HepG2 (cell line): ENCODE results near the gene SLCO2B1. TPM values are rescaled to one million over a fixed set of nuclear protein-coding genes. Genes with fewer than 3 reads are reported as not detected.
A peak's percentile ranks its signal among the peaks of the same experiment; 100 is the strongest.

Experiments
- BCL6 ChIP-seq: IDR thresholded peaks from 2 replicates; pipeline ENCODE4 v1.6.1; 2016; ENCODE audit warnings: missing genetic modification reagents, missing compliant biosample characterization
- CTCF ChIP-seq: sonication (generic); formaldehyde crosslinking; IDR thresholded peaks from 2 replicates; pipeline ENCODE4 v1.5.0; 2020; ENCODE audit warnings: mild to moderate bottlenecking, missing genetic modification reagents, moderate library complexity
- IRF1 ChIP-seq: sonication (generic); formaldehyde crosslinking; IDR thresholded peaks from 2 replicates; pipeline ENCODE4 v1.4.0; 2020; ENCODE audit warnings: low read depth, mild to moderate bottlenecking, missing genetic modification reagents
- PAX8 ChIP-seq: sonication (generic); formaldehyde crosslinking; IDR thresholded peaks from 2 replicates; pipeline ENCODE4 v1.8.0; 2022; ENCODE audit warnings: mild to moderate bottlenecking, missing genetic modification reagents, borderline replicate concordance
- REPIN1 ChIP-seq: sonication (generic); formaldehyde crosslinking; IDR thresholded peaks from 2 replicates; pipeline ENCODE4 v1.8.0; 2022; ENCODE audit warnings: missing genetic modification reagents, low read depth, mild to moderate bottlenecking, borderline replicate concordance
- RFX3 ChIP-seq: IDR thresholded peaks from 2 replicates; pipeline ENCODE4 v1.6.1; 2016; ENCODE audit warnings: missing biosample characterization, missing genetic modification reagents
- SETDB1 ChIP-seq: sonication (generic); formaldehyde crosslinking; IDR thresholded peaks from 2 replicates; pipeline ENCODE4 v1.5.1; 2020; ENCODE audit warnings: missing genetic modification reagents, mild to moderate bottlenecking, borderline replicate concordance
- SP140L ChIP-seq: sonication (generic); formaldehyde crosslinking; IDR thresholded peaks from 2 replicates; pipeline ENCODE4 v1.4.0; 2020; ENCODE audit warnings: missing genetic modification reagents, borderline replicate concordance
- THAP7 ChIP-seq: sonication (generic); formaldehyde crosslinking; IDR thresholded peaks from 2 replicates; pipeline ENCODE4 v1.8.1; 2023; ENCODE audit warnings: mild to moderate bottlenecking, missing genetic modification reagents
- THAP9 ChIP-seq: sonication (generic); formaldehyde crosslinking; IDR thresholded peaks from 2 replicates; pipeline ENCODE4; 2020; ENCODE audit warnings: missing genetic modification reagents, mild to moderate bottlenecking, borderline replicate concordance
- ZKSCAN1 ChIP-seq: fragments of 150-350 bp; IDR thresholded peaks from 2 replicates; pipeline ENCODE4 v1.6.1; 2014; ENCODE audit warnings: low read length
- ZMYM2 ChIP-seq: sonication (generic); formaldehyde crosslinking; IDR thresholded peaks from 2 replicates; pipeline ENCODE4 v1.8.0; 2022; ENCODE audit warnings: mild to moderate bottlenecking, missing genetic modification reagents
- ZNF275 ChIP-seq: sonication (generic); formaldehyde crosslinking; IDR thresholded peaks from 2 replicates; pipeline ENCODE4 v1.8.0; 2022; ENCODE audit warnings: missing genetic modification reagents, mild to moderate bottlenecking, inconsistent platforms, borderline replicate concordance
- ZNF501 ChIP-seq: sonication (generic); formaldehyde crosslinking; IDR thresholded peaks from 2 replicates; pipeline ENCODE4 v1.5.1; 2020; ENCODE audit warnings: mild to moderate bottlenecking, moderate library complexity, missing genetic modification reagents
- ZNF589 ChIP-seq: sonication (generic); formaldehyde crosslinking; conservative IDR thresholded peaks from 2 replicates; pipeline ENCODE4 v1.8.0; 2022; ENCODE audit warnings: mild to moderate bottlenecking, moderate library complexity, missing genetic modification reagents
- ZSCAN25 ChIP-seq: sonication (generic); formaldehyde crosslinking; IDR thresholded peaks from 2 replicates; pipeline ENCODE4 v1.8.0; 2022; ENCODE audit warnings: mild to moderate bottlenecking, missing genetic modification reagents
- polyA plus RNA-seq, 8 experiments: library from polyadenylated mRNA; depleted of rRNA in 3 of 8; stranded (reverse) in 7 of 8; unstranded in 1 of 8; fragments of >200 nt; fragmentation: Illumina TruSeq in 4 of 8; extraction: Trizol in 4 of 8; gene quantifications; 2 replicates each; pipeline versions ENCODE4 v1.2.1 to v1.2.3, GENCODE V29; 2011 to 2016; ENCODE audit warnings: low read depth in 4 of 8, missing spikeins in 1 of 8, mixed read lengths in 1 of 8; ENCODE audit not compliant: insufficient read depth in 1 of 8
- total RNA-seq, 5 experiments: library from RNA; depleted of rRNA; stranded (reverse); fragments of >200 nt; fragmentation: Illumina TruSeq; extraction: Trizol; gene quantifications; 2 replicates each; pipeline ENCODE4 v1.2.3, GENCODE V29; 2016; ENCODE audit warnings: low read depth in 1 of 5
- TF ChIP-seq, protein P1 (sequence below): IDR thresholded peaks from 2 replicates; pipeline ENCODE4 v1.6.1; 2016; ENCODE audit warnings: mild to moderate bottlenecking

SLCO2B1 gene
- total and polyA plus RNA-seq, 2 of the 13 experiments (the other 11 are each of a cell fraction or from before 2014, with no cell fraction given), result 15.3 to 19.8 TPM

DNA sequence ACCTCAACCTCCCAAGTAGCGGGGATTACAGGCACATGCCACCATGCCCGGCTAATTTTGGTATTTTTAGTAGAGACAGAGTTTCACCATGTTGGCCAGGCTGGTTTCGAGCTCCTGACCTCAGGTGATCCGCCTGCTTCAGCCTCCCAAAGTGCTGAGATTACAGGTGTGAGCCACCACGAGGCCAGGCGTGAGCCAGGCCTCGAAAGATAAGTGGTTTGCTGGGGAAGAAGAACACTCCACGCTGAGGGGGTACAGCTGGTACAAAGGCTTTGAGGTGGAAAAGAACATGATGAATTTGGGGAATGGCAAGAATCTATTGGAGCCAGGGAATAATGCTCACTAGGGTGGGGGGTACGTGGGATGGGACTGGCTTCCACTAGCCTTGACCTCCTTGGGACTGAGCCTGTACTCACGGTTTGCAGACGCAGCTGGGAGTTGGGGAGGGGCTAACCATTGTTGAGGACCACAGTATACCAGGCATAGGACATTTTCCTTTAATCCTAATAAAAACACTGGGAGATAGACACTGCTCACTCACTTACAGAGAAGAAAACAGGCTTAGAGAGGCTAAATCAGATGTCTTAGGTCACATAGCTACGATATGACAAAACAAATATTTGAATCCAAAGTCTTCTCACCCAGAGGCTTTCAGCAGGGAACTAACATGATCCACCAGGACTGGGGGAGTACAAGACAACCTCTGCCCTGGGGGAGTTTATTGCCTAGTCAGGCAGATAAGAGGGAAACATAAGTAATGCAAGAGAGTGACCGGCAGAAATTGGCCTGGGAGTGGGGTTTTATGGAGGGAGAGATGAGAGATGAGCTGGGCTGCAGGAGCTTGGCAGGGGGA, 4.9 kb downstream of the SLCO2B1 start (continued):
- TF ChIP-seq SP140L (CRISPR knock-in tag) (no peak), ZNF501 (CRISPR knock-in tag) (peak; percentile 44; the same call in 1 of the 2 replicates), ZSCAN25 (CRISPR knock-in tag) (0 out of 2 replicates have a peak, but pooled peaks have one; percentile 20), REPIN1 (peak; percentile 40; the same call in 1 of the 2 replicates), ZKSCAN1 (no peak), RFX3 (CRISPR knock-in tag) (no peak), ZNF275 (peak; percentile 25; the same call in 1 of the 2 replicates), CTCF (CRISPR knock-in tag) (no peak), SETDB1 (CRISPR knock-in tag) (no peak), THAP7 (CRISPR knock-in tag) (no peak), IRF1 (no peak), THAP9 (0 out of 2 replicates have a peak, but pooled peaks have one; percentile 12), ZNF589 (CRISPR knock-in tag) (no peak), BCL6 (CRISPR knock-in tag) (peak; percentile 69), ZMYM2 (CRISPR knock-in tag) (0 out of 2 replicates have a peak, but pooled peaks have one; percentile 17), PAX8 (CRISPR knock-in tag) (no peak)
- TF ChIP-seq, protein P1, sequence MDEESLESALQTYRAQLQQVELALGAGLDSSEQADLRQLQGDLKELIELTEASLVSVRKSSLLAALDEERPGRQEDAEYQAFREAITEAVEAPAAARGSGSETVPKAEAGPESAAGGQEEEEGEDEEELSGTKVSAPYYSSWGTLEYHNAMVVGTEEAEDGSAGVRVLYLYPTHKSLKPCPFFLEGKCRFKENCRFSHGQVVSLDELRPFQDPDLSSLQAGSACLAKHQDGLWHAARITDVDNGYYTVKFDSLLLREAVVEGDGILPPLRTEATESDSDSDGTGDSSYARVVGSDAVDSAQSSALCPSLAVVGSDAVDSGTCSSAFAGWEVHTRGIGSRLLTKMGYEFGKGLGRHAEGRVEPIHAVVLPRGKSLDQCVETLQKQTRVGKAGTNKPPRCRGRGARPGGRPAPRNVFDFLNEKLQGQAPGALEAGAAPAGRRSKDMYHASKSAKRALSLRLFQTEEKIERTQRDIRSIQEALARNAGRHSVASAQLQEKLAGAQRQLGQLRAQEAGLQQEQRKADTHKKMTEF (CRISPR knock-in tag), result peak; percentile 67
